H1 (cell line): ENCODE results near the gene NKX6-1. TPM values are rescaled to one million over a fixed set of nuclear protein-coding genes. Genes with fewer than 3 reads are reported as not detected.

ENCODE experiments used
- CTCF ChIA-PET: fragments of 300-600 bp; sonication (Branson Sonifier 250); formaldehyde crosslinking; loops from one replicate; lab custom pipeline; 2021; ENCODE audit not compliant: partially characterized antibody; lab: Charles Lee
- POLR2A ChIA-PET: fragments of 300-600 bp; sonication (Branson Sonifier 250); formaldehyde crosslinking; loops from one replicate; lab custom pipeline; 2021; ENCODE audit warnings: inconsistent platforms; ENCODE audit not compliant: partially characterized antibody; lab: Charles Lee
- DNase-seq, 2 experiments: peaks; one replicate each; pipeline versions ENCODE4 v3.0.0 to v3.0.0-alpha.2; 2010 to 2022; ENCODE audit warnings: low spot score in 2 of 2, low read depth in 1 of 2, mixed read lengths in 1 of 2
- FAIRE-seq: peaks from 2 replicates; lab custom pipeline; 2011; peaks lifted over from hg19 to GRCh38; lab: Jason Lieb, UNC
- H2AFZ ChIP-seq: 2 replicates; pipeline ENCODE4 v1.8.1; 2012; ENCODE audit warnings: low read length, inconsistent platforms
- H2AK5ac ChIP-seq: 2 replicates; pipeline ENCODE4 v1.6.1; 2013; ENCODE audit warnings: low read depth, low read length
- H2BK120ac ChIP-seq: replicated peaks from 2 replicates; pipeline ENCODE3; 2013; ENCODE audit warnings: low read depth, low read length, inconsistent platforms
- H2BK12ac ChIP-seq: 2 replicates; pipeline ENCODE4 v1.6.1; 2013; ENCODE audit warnings: low read depth, low read length
- H2BK15ac ChIP-seq: 2 replicates; pipeline ENCODE4 v1.6.1; 2013; ENCODE audit warnings: low read length
- H2BK20ac ChIP-seq: 2 replicates; pipeline ENCODE4 v1.6.1; 2013; ENCODE audit warnings: low read length
- H2BK5ac ChIP-seq: 2 replicates; pipeline ENCODE4 v1.6.1; 2013; ENCODE audit warnings: low read depth, low read length
- H3K14ac ChIP-seq: 2 replicates; pipeline ENCODE4 v1.6.1; 2013; ENCODE audit warnings: inconsistent platforms; ENCODE audit not compliant: insufficient read length
- H3K18ac ChIP-seq: 2 replicates; pipeline ENCODE4 v1.6.1; 2013; ENCODE audit warnings: low read length; ENCODE audit errors: extremely low read depth
- H3K23ac ChIP-seq: 2 replicates; pipeline ENCODE4 v1.6.1; 2013; ENCODE audit warnings: inconsistent platforms; ENCODE audit not compliant: insufficient read length
- H3K23me2 ChIP-seq: 2 replicates; pipeline ENCODE4 v1.6.1; 2013; ENCODE audit warnings: low read depth, low read length
- H3K27ac ChIP-seq: 2 replicates; pipeline ENCODE4 v1.6.1; 2011; ENCODE audit warnings: low read depth, low read length, inconsistent platforms
- H3K27me3 ChIP-seq, 4 experiments: replicated peaks in 1 of 4; 1 replicate in 1 of 4; 2 replicates in 3 of 4; pipeline versions ENCODE4 v1.6.1 to v1.8.1; 2011 to 2013; ENCODE audit warnings: low read length in 3 of 4, mild to moderate bottlenecking in 3 of 4, inconsistent platforms in 2 of 4, mixed read lengths in 2 of 4, moderate library complexity in 1 of 4; ENCODE audit not compliant: control insufficient read depth in 3 of 4, insufficient read depth in 3 of 4; ENCODE audit errors: extremely low read depth in 1 of 4
- H3K36me3 ChIP-seq, 4 experiments: 2 replicates each; pipeline versions ENCODE4 v1.6.1 to v1.8.1; 2011 to 2013; ENCODE audit warnings: mild to moderate bottlenecking in 4 of 4, low read length in 3 of 4, moderate library complexity in 2 of 4, control low read depth in 1 of 4, inconsistent platforms in 1 of 4; ENCODE audit not compliant: insufficient read depth in 4 of 4, control insufficient read depth in 2 of 4
- H3K4ac ChIP-seq: replicated peaks from 2 replicates; pipeline ENCODE3; 2013; ENCODE audit warnings: low read length, low read depth, mixed read lengths, inconsistent platforms; ENCODE audit not compliant: insufficient read length
- H3K4me1 ChIP-seq, 4 experiments: replicated peaks in 1 of 4; 1 replicate in 1 of 4; 2 replicates in 3 of 4; pipeline versions ENCODE4 v1.6.1 to v1.8.1; 2011 to 2013; ENCODE audit warnings: low read length in 3 of 4, inconsistent platforms in 2 of 4, mixed read lengths in 1 of 4; ENCODE audit not compliant: insufficient read depth in 4 of 4, control insufficient read depth in 3 of 4
- H3K4me2 ChIP-seq, 2 experiments: 2 replicates each; pipeline versions ENCODE4 v1.6.1 to v1.8.1; 2011 to 2013; ENCODE audit warnings: low read depth in 2 of 2, low read length in 2 of 2, control low read depth in 1 of 2, inconsistent platforms in 1 of 2, mild to moderate bottlenecking in 1 of 2; ENCODE audit not compliant: insufficient read depth in 1 of 2
- H3K4me3 ChIP-seq, 4 experiments: fragments of 200-600, 300-600 bp in 1 of 4; sonication (generic), shearing (Covaris generic), sonication (Bioruptor Twin) in 1 of 4; 2 replicates each; pipeline versions ENCODE4 v1.5.1 to v1.8.1; 2011 to 2016; ENCODE audit warnings: low read length in 4 of 4, low read depth in 3 of 4, control low read depth in 2 of 4, inconsistent platforms in 2 of 4, mild to moderate bottlenecking in 2 of 4, mixed read lengths in 1 of 4, moderate library complexity in 1 of 4; ENCODE audit not compliant: insufficient read depth in 2 of 4; ENCODE audit errors: extremely low read depth in 1 of 4
- H3K56ac ChIP-seq: replicated peaks from 2 replicates; pipeline ENCODE3; 2013; ENCODE audit warnings: low read depth, mild to moderate bottlenecking, mixed read lengths, low read length, inconsistent platforms; ENCODE audit not compliant: insufficient read length
- H3K79me1 ChIP-seq: 2 replicates; pipeline ENCODE4 v1.6.1; 2013; ENCODE audit warnings: low read depth, low read length, control low read depth
- H3K79me2 ChIP-seq, 2 experiments: 2 replicates each; pipeline versions ENCODE4 v1.6.1 to v1.8.1; 2012 to 2013; ENCODE audit warnings: low read length in 2 of 2, mild to moderate bottlenecking in 2 of 2, inconsistent platforms in 1 of 2; ENCODE audit not compliant: insufficient read depth in 2 of 2, control insufficient read depth in 1 of 2
- H3K9ac ChIP-seq, 4 experiments: replicated peaks in 1 of 4; 1 replicate in 1 of 4; 2 replicates in 3 of 4; pipeline versions ENCODE4 v1.6.1 to v1.8.1; 2011 to 2013; ENCODE audit warnings: low read depth in 3 of 4, low read length in 3 of 4, control low read depth in 2 of 4, mild to moderate bottlenecking in 2 of 4, moderate library complexity in 2 of 4, inconsistent platforms in 1 of 4; ENCODE audit errors: extremely low read depth in 1 of 4
- H3K9me3 ChIP-seq, 2 experiments: 2 replicates each; pipeline versions ENCODE4 v1.6.1 to v1.8.1; 2012 to 2013; ENCODE audit warnings: mild to moderate bottlenecking in 2 of 2, moderate library complexity in 2 of 2, control low read depth in 1 of 2, inconsistent platforms in 1 of 2, low read depth in 1 of 2, low read length in 1 of 2, mixed read lengths in 1 of 2; ENCODE audit not compliant: insufficient read depth in 2 of 2
- H4K20me1 ChIP-seq, 2 experiments: replicated peaks in 1 of 2; 2 replicates each; pipeline versions ENCODE3 to v1.8.1; 2011 to 2013; ENCODE audit warnings: inconsistent platforms in 2 of 2, low read length in 2 of 2, mild to moderate bottlenecking in 1 of 2; ENCODE audit not compliant: insufficient read depth in 2 of 2, control insufficient read depth in 1 of 2
- H4K5ac ChIP-seq: 2 replicates; pipeline ENCODE4 v1.6.1; 2013; ENCODE audit warnings: low read length, low read depth, mixed read lengths, inconsistent platforms; ENCODE audit not compliant: insufficient read length
- H4K8ac ChIP-seq: 2 replicates; pipeline ENCODE4 v1.8.0; 2013; ENCODE audit warnings: mild to moderate bottlenecking, moderate library complexity, low read length, inconsistent platforms; ENCODE audit not compliant: insufficient read depth; ENCODE audit errors: extremely low read depth
- H4K91ac ChIP-seq: replicated peaks from 2 replicates; pipeline ENCODE3; 2013; ENCODE audit warnings: low read length, mixed read lengths, inconsistent platforms; ENCODE audit not compliant: insufficient read length
- EZH2 ChIP-seq: fragments of 200-600 bp; sonication (generic); IDR thresholded peaks from 2 replicates; pipeline ENCODE4 v1.7.1; 2012; ENCODE audit warnings: low read depth, mild to moderate bottlenecking, moderate library complexity, low read length, inconsistent platforms; ENCODE audit not compliant: severe bottlenecking
- RNF2 ChIP-seq: fragments of 200-900, 300-1000 bp; sonication (generic); IDR thresholded peaks from 2 replicates; pipeline ENCODE4 v1.7.1; 2016; ENCODE audit warnings: borderline replicate concordance, low read depth, mild to moderate bottlenecking, antibody characterized with exemption, low read length; ENCODE audit not compliant: poor library complexity, severe bottlenecking; ENCODE audit errors: missing control alignments
- SUZ12 ChIP-seq: fragments of 200-600 bp; sonication (generic); IDR thresholded peaks from 2 replicates; pipeline ENCODE4 v1.6.1; 2012; ENCODE audit warnings: mild to moderate bottlenecking, inconsistent platforms, low read length, moderate library complexity, mixed read lengths
- TEAD4 ChIP-seq: IDR thresholded peaks from 2 replicates; pipeline ENCODE4 v1.6.1; 2012; ENCODE audit warnings: low read depth, low read length, inconsistent platforms, mixed read lengths
- WGBS, 2 experiments: shearing (Covaris generic) in 1 of 2; methylation state at CpG; one replicate each; pipeline versions ENCODE4 v1.1.6 to v1.1.7; 2013 to 2015; ENCODE audit warnings: low lambda C conversion rate in 2 of 2, mixed read lengths in 2 of 2, inconsistent platforms in 1 of 2, low coverage in 1 of 2, missing lambda C conversion rate in 1 of 2; ENCODE audit not compliant: insufficient replicate concordance in 2 of 2, insufficient coverage in 1 of 2, insufficient read length in 1 of 2; ENCODE audit errors: extremely low coverage in 1 of 2, missing lambda C conversion rate in 1 of 2; 5-methylcytosine and 5-hydroxymethylcytosine counted together
- polyA plus RNA-seq, 7 experiments: library from polyadenylated mRNA; depleted of rRNA in 3 of 7; stranded (reverse) in 5 of 7; unstranded in 2 of 7; fragments of >200 nt in 5 of 7; fragments of 200-250 nt in 2 of 7; gene quantifications; 1 replicate in 5 of 7; 2 replicates in 1 of 7; 4 replicates in 1 of 7; pipeline versions ENCODE4 v1.2.1 to v1.2.3, GENCODE V29; 2011 to 2013; ENCODE audit warnings: missing spikeins in 2 of 7, mixed read lengths in 2 of 7
- total RNA-seq: library from RNA; stranded (reverse); fragmentation: NEBNext Ultra II Directional; extraction: Animal tissue kit (Norgen Biotek cat#: 25700); gene quantifications from 2 replicates; pipeline ENCODE4 v1.2.1, GENCODE V29; 2021

NKX6-1 gene
- total and polyA plus RNA-seq, 2 of the 8 experiments (the other 6 are each of a cell fraction or from before 2014, with no cell fraction given) = 0.03 to 0.45 TPM

- CTCF ChIA-PET = interaction anchor here (1.0 to 5.6 kb wide), 4 partner anchors 14 to 51 kb away, joined by 4 to 83 read pairs (median 7); no protein-coding TSS in a partner anchor
- no peak overlapping the region for H3K23ac ChIP-seq
Observed at GRCh38 chr4:84501721-84502267, 2.7 kb upstream of the NKX6-1 start.

More at GRCh38 chr4:84501721-84502267, 2.7 kb upstream of the NKX6-1 start:
- POLR2A ChIA-PET = interaction anchor here (1.7 kb wide), 1 partner anchor 18 kb away, joined by 3 read pairs; no protein-coding TSS in a partner anchor
- Histone ChIP-seq H3K4me1 (peaks cover 3 to 37% (median 20%) of the 10 kb centered on the region in 4 experiments), H3K14ac (no peak overlapping the region), H2BK5ac (no peak overlapping the region), H2AK5ac (no peak overlapping the region), H2BK12ac (0 out of 2 replicates have a peak overlapping the region, but pooled peaks have one; percentile 50), H3K23me2 (peaks cover 26% of the 10 kb centered on the region; the same call in 1 of the 2 replicates), H3K27me3 (peaks cover 59 to 72% (median 67%) of the 10 kb centered on the region in 4 experiments), H3K9ac (no peak overlapping the region), H3K4me3 (peak overlapping the region in 3 of 4 experiments; percentile 23 to 47 (median 35); a peak in 5 of 8 replicates), H3K79me1 (no peaks in the 10 kb centered on the region), H2BK15ac (no peak overlapping the region), H2BK120ac (no peak overlapping the region), H2BK20ac (no peak overlapping the region), H3K79me2 (no peaks in the 10 kb centered on the region), H4K8ac (no peak overlapping the region), H3K4me2 (peak overlapping the region; percentile 58 to 66), H3K18ac (no peak overlapping the region), H2AFZ (no peak overlapping the region), H3K9me3 (no peaks in the 10 kb centered on the region), H4K5ac (no peak overlapping the region), H3K4ac (no peak overlapping the region), H3K56ac (no peak overlapping the region), H3K27ac (no peak overlapping the region), H4K20me1 (peaks cover 7 to 19% of the 10 kb centered on the region in 2 experiments), H3K36me3 (peaks cover 0 to 11% (median 0%) of the 10 kb centered on the region in 4 experiments; a peak in 1 of 8 replicates), H4K91ac (no peak overlapping the region)
- TF ChIP-seq RNF2 (peak; percentile 40), TEAD4 (no peak), EZH2 (peak; percentile 56), SUZ12 (peak; percentile 66; the same call in 1 of the 2 replicates)
- FAIRE-seq (no peak), DNase-seq (peak in 1 of 2 experiments; percentile 67)
- 4% methylated on average over 33 of the region's 33 CpGs; no CpG with 5 or more reads in 1 of the 2 experiments for WGBS, 2 experiments
